Neural crest cell (in vitro differentiated cells): ENCODE measurements around the gene RALB. TPM values are rescaled to one million over a fixed set of nuclear protein-coding genes. Genes with fewer than 3 reads are reported as not detected.

Source experiments
- DNase-seq: peaks from one replicate; pipeline ENCODE4 v3.0.0; 2021; ENCODE audit warnings: low read depth, mixed read lengths, low spot score
- H3K27ac Mint-ChIP-seq: one replicate; pipeline ENCODE4 v1.8.0; 2021; ENCODE audit warnings: mild to moderate bottlenecking, mixed read lengths; ENCODE audit not compliant: unreplicated experiment
- H3K27me3 Mint-ChIP-seq: 2 replicates; pipeline ENCODE4 v1.8.0; 2021; ENCODE audit warnings: low read depth, mild to moderate bottlenecking, mixed read lengths
- H3K36me3 Mint-ChIP-seq: 2 replicates; pipeline ENCODE4 v1.8.0; 2021; ENCODE audit warnings: low read depth, mild to moderate bottlenecking, mixed read lengths
- H3K4me1 Mint-ChIP-seq: 2 replicates; pipeline ENCODE4 v1.8.0; 2021; ENCODE audit warnings: mixed read lengths
- H3K4me3 Mint-ChIP-seq: one replicate; pipeline ENCODE4 v1.8.0; 2021; ENCODE audit warnings: mild to moderate bottlenecking, mixed read lengths
- H3K9me3 Mint-ChIP-seq: 2 replicates; pipeline ENCODE4 v1.8.0; 2021; ENCODE audit warnings: mixed read lengths
- CTCF ChIP-seq: fragments of 200-600 bp; sonication (generic); conservative IDR thresholded peaks from 2 replicates; pipeline ENCODE4 v1.5.0; 2021; ENCODE audit warnings: antibody characterized with exemption, mild to moderate bottlenecking
- long read RNA-seq: library from polyadenylated mRNA; unstranded; transcript quantifications from one replicate; pipeline ENCODE4 v2.0.0, GENCODE V29; 2020
- total RNA-seq: library from RNA; stranded (reverse); gene quantifications from 2 replicates; pipeline ENCODE4 v1.2.1, GENCODE V29; 2021

RALB gene
- 29.3 and 30.0 TPM in 2 replicates for total RNA-seq
- long read RNA-seq, transcript RALB-201 (5 exons, 2,344 nt) = major isoform, 62 of 108 reads
- long read RNA-seq, transcript RALB-203 (5 exons, 1,252 nt) = minor isoform, 26 of 108 reads
- long read RNA-seq, partial matches to known transcripts = 13 of 108 reads
- long read RNA-seq, other reads (novel, unspliced or antisense) = 6 of 108 reads

GRCh38 chr2:120252225-120253020, at the start of gene RALB:
Gene RALB (plus strand): TSS chr2:120252852. CDS start chr2:120278665, 25,813 bp downstream.
- TF ChIP-seq CTCF = no peak
- peak; percentile 99 for DNase-seq
- Mint-ChIP-seq H3K27me3 (peaks cover 31% of the 10 kb centered on the region), H3K9me3 (no peaks in the 10 kb centered on the region), H3K4me3 (peak within 1 kb of the TSS; percentile 99), H3K4me1 (peaks cover 55% of the 10 kb centered on the region), H3K27ac (peak within 1 kb of the TSS; percentile 89), H3K36me3 (no peaks in the 10 kb centered on the region)

- no peak for DNase-seq
- H3K27me3 Mint-ChIP-seq = no peaks in the 10 kb centered on the region
- H3K9me3 Mint-ChIP-seq = peaks cover 4% of the 10 kb centered on the region
- no peak overlapping the region for H3K4me3 Mint-ChIP-seq
- no peak for TF ChIP-seq CTCF
- peaks cover 4% of the 10 kb centered on the region for H3K36me3 Mint-ChIP-seq
- H3K27ac Mint-ChIP-seq = no peak overlapping the region
- H3K4me1 Mint-ChIP-seq = no peaks in the 10 kb centered on the region
Observed at GRCh38 chr2:120203251-120204021, 49.2 kb upstream of the RALB start.

GRCh38 chr2:120204022-120204405, 48.6 kb upstream of the RALB start:
- TF ChIP-seq CTCF = no peak
- H3K27ac Mint-ChIP-seq = no peak overlapping the region
- DNase-seq = no peak
- H3K36me3 Mint-ChIP-seq = peaks cover 2% of the 10 kb centered on the region
- no peaks in the 10 kb centered on the region for H3K4me1 Mint-ChIP-seq
- no peaks in the 10 kb centered on the region for H3K27me3 Mint-ChIP-seq
- H3K9me3 Mint-ChIP-seq = peaks cover 2% of the 10 kb centered on the region
- no peak overlapping the region for H3K4me3 Mint-ChIP-seq

GRCh38 chr2:120204417-120204816, 48.2 kb upstream of the RALB start:
- TF ChIP-seq CTCF = no peak
- Mint-ChIP-seq H3K9me3 (peaks cover 2% of the 10 kb centered on the region), H3K27ac (no peak overlapping the region), H3K27me3 (no peaks in the 10 kb centered on the region), H3K36me3 (peaks cover 2% of the 10 kb centered on the region), H3K4me1 (no peaks in the 10 kb centered on the region), H3K4me3 (no peak overlapping the region)
- no peak for DNase-seq

GRCh38 chr2:120204945-120205670, 47.5 kb upstream of the RALB start:
- Mint-ChIP-seq H3K36me3 (peaks cover 2% of the 10 kb centered on the region), H3K4me3 (no peak overlapping the region), H3K4me1 (no peaks in the 10 kb centered on the region), H3K27me3 (no peaks in the 10 kb centered on the region), H3K9me3 (peaks cover 2% of the 10 kb centered on the region), H3K27ac (no peak overlapping the region)
- DNase-seq = no peak
- no peak for TF ChIP-seq CTCF
